GM23248 (cell line): Measurements from ENCODE around the gene CHST12. TPM values are rescaled to one million over a fixed set of nuclear protein-coding genes. Genes with fewer than 3 reads are reported as not detected.

Source experiments
- DNase-seq: peaks from one replicate; pipeline ENCODE4 v3.0.0-alpha.2; 2015
- H2AFZ ChIP-seq: fragments of 200-600 bp; sonication (generic); 2 replicates; pipeline ENCODE4 v1.6.1; 2016; ENCODE audit warnings: antibody characterized with exemption
- H3F3A ChIP-seq: fragments of 200-600 bp; sonication (generic); 2 replicates; pipeline ENCODE4 v1.6.1; 2016; ENCODE audit warnings: mild to moderate bottlenecking, antibody characterized with exemption, mixed run types; ENCODE audit not compliant: insufficient read depth
- H3K27ac ChIP-seq: fragments of 200-600 bp; sonication (generic); 2 replicates; pipeline ENCODE4 v1.5.1; 2016; ENCODE audit warnings: mild to moderate bottlenecking
- H3K27me3 ChIP-seq: fragments of 200-600 bp; sonication (generic); replicated peaks from 2 replicates; pipeline ENCODE4 v1.6.1; 2016; ENCODE audit warnings: mild to moderate bottlenecking; ENCODE audit not compliant: insufficient read depth
- H3K36me3 ChIP-seq: fragments of 200-600 bp; sonication (generic); 2 replicates; pipeline ENCODE4 v1.6.1; 2016; ENCODE audit warnings: low read depth, mild to moderate bottlenecking
- H3K4me1 ChIP-seq: fragments of 200-600 bp; sonication (generic); 2 replicates; pipeline ENCODE4 v1.6.1; 2016; ENCODE audit warnings: mild to moderate bottlenecking; ENCODE audit not compliant: insufficient read depth
- H3K4me2 ChIP-seq: fragments of 200-600 bp; sonication (generic); one replicate; pipeline ENCODE4 v1.6.1; 2016; ENCODE audit warnings: mild to moderate bottlenecking; ENCODE audit not compliant: unreplicated experiment
- H3K4me3 ChIP-seq: fragments of 200-600 bp; sonication (generic); 2 replicates; pipeline ENCODE4 v1.5.1; 2016; ENCODE audit warnings: mild to moderate bottlenecking
- H3K79me2 ChIP-seq: fragments of 200-600 bp; sonication (generic); 2 replicates; pipeline ENCODE4 v1.6.1; 2016; ENCODE audit warnings: mild to moderate bottlenecking; ENCODE audit not compliant: insufficient read depth
- H3K9ac ChIP-seq: fragments of 200-600 bp; sonication (generic); 2 replicates; pipeline ENCODE4 v1.6.1; 2016; ENCODE audit warnings: mild to moderate bottlenecking
- H3K9me2 ChIP-seq: fragments of 200-600 bp; sonication (generic); 2 replicates; pipeline ENCODE4 v1.6.1; 2016; ENCODE audit warnings: mixed run types, mild to moderate bottlenecking, moderate library complexity; ENCODE audit not compliant: insufficient read depth
- H3K9me3 ChIP-seq: fragments of 200-600 bp; sonication (generic); one replicate; pipeline ENCODE4 v1.6.1; 2017; ENCODE audit warnings: low read depth
- H4K20me1 ChIP-seq: fragments of 200-600 bp; sonication (generic); 2 replicates; pipeline ENCODE4 v1.6.0; 2016; ENCODE audit not compliant: insufficient read depth
- EZH2 ChIP-seq: fragments of 200-600 bp; sonication (generic); IDR thresholded peaks from 2 replicates; pipeline ENCODE4 v1.6.1; 2018; ENCODE audit warnings: antibody characterized with exemption, mild to moderate bottlenecking; ENCODE audit not compliant: insufficient read depth, poor library complexity, severe bottlenecking
- EZH2phosphoT487 ChIP-seq: fragments of 200-600 bp; sonication (generic); IDR thresholded peaks from 2 replicates; pipeline ENCODE4 v1.6.1; 2018; ENCODE audit warnings: antibody characterized with exemption, moderate library complexity, mild to moderate bottlenecking, low read depth; ENCODE audit not compliant: insufficient read depth
- WGBS, 2 experiments: methylation state at CpG; one replicate each; pipeline ENCODE4 v1.1.6; 2015 to 2017; ENCODE audit warnings: low lambda C conversion rate in 2 of 2, low coverage in 1 of 2; ENCODE audit errors: missing lambda C conversion rate in 2 of 2; 5-methylcytosine and 5-hydroxymethylcytosine counted together
- in situ Hi-C: fragments of 300-500 bp; cut with MboI; formaldehyde crosslinking; loops from 2 replicates; pipeline ENCODE4 v1.15.0; 2020
- polyA plus RNA-seq: library from polyadenylated mRNA; unstranded; fragments of >200 nt; fragmentation: Nextera tagmentation; extraction: Ambion mirVana; gene quantifications from 2 replicates; pipeline ENCODE4 v1.2.1, GENCODE V29; 2016
- total RNA-seq: library from RNA; depleted of rRNA; stranded (reverse); fragments of >200 nt; shearing (Covaris generic); gene quantifications from 2 replicates; pipeline ENCODE4 v1.2.3, GENCODE V29; 2014

CHST12 gene
- total and polyA plus RNA-seq, 2 experiments from 2014 or later: 10.6 to 33.7 TPM

- H3K79me2 ChIP-seq: no peaks in the 10 kb centered on the region
- H3K27ac ChIP-seq: no peak overlapping the region
- no peak overlapping the region for H3K4me3 ChIP-seq
- no peaks in the 10 kb centered on the region for H4K20me1 ChIP-seq
- TF ChIP-seq EZH2 (no peak), EZH2phosphoT487 (no peak)
- no peak overlapping the region for H2AFZ ChIP-seq
- H3K27me3 ChIP-seq: no peaks in the 10 kb centered on the region
- peak; percentile 42 for DNase-seq
- in situ Hi-C loops: no loop called here
- H3K4me2 ChIP-seq: no peak overlapping the region
- no peak overlapping the region for H3K9ac ChIP-seq
- peaks cover 2% of the 10 kb centered on the region; the same call in 1 of the 2 replicates for H3F3A ChIP-seq
- WGBS, 2 experiments: 75 to 80% methylated on average over 9 to 10 of the region's 10 CpGs
- no peaks in the 10 kb centered on the region for H3K9me2 ChIP-seq
- peaks cover 17% of the 10 kb centered on the region for H3K4me1 ChIP-seq
- no peaks in the 10 kb centered on the region for H3K9me3 ChIP-seq
- H3K36me3 ChIP-seq: no peaks in the 10 kb centered on the region
Measured at GRCh38 chr7:2482725-2483451, 79.5 kb downstream of the CHST12 start.

DNA sequence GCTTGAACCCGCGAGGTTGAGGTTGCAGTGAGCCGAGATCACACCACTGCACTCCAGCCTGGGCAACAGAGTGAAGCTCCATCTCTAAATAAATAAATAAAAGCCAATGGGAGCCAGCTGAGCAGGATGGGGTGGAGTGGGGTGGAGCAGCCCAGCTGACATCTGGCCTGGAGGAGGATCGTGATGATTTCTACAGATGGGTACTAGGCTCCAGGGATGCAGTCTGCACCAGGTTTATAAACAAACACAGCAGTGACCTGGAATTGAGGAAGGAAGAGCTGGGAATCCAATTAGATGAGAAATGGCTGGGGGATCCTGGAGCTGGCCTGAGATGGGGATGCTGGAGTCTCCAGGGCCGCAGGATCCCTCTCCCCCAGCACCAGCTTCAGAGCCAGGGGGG is 80.1 kb downstream of the CHST12 start:
- Histone ChIP-seq H3K9me2 (no peaks in the 10 kb centered on the region), H3K4me1 (peaks cover 17% of the 10 kb centered on the region), H2AFZ (no peak overlapping the region), H4K20me1 (no peaks in the 10 kb centered on the region), H3K4me3 (no peak overlapping the region), H3K9me3 (no peaks in the 10 kb centered on the region), H3K27ac (no peak overlapping the region), H3K27me3 (no peaks in the 10 kb centered on the region), H3K9ac (no peak overlapping the region), H3K36me3 (no peaks in the 10 kb centered on the region), H3F3A (peaks cover 8% of the 10 kb centered on the region; the same call in 1 of the 2 replicates), H3K4me2 (no peak overlapping the region), H3K79me2 (no peaks in the 10 kb centered on the region)
- no peak for DNase-seq
- WGBS, 2 experiments: 47 to 52% methylated on average over 5 of the region's 5 CpGs
- in situ Hi-C loops: no loop called here
- TF ChIP-seq EZH2: no peak
- TF ChIP-seq EZH2phosphoT487: no peak

- TF ChIP-seq EZH2phosphoT487 (no peak), EZH2 (no peak)
- peaks cover 15% of the 10 kb centered on the region for H3K4me1 ChIP-seq
- H3K4me2 ChIP-seq: no peak overlapping the region
- in situ Hi-C loops: no loop called here
- H4K20me1 ChIP-seq: no peaks in the 10 kb centered on the region
- H3K9ac ChIP-seq: no peak overlapping the region
- H3K9me3 ChIP-seq: no peaks in the 10 kb centered on the region
- no peaks in the 10 kb centered on the region for H3K36me3 ChIP-seq
- H3K4me3 ChIP-seq: no peak overlapping the region
- no peaks in the 10 kb centered on the region for H3K79me2 ChIP-seq
- H3K9me2 ChIP-seq: no peaks in the 10 kb centered on the region
- H3F3A ChIP-seq: peaks cover 8% of the 10 kb centered on the region; the same call in 1 of the 2 replicates
- no peak overlapping the region for H2AFZ ChIP-seq
- DNase-seq: no peak
- WGBS, 2 experiments: 75 to 88% methylated on average over 11 to 12 of the region's 12 CpGs
- H3K27ac ChIP-seq: no peak overlapping the region
- no peaks in the 10 kb centered on the region for H3K27me3 ChIP-seq
Measured at GRCh38 chr7:2484868-2485267, 81.5 kb downstream of the CHST12 start.

GRCh38 chr7:2487586-2488271 is 84.3 kb downstream of the CHST12 start:
- Histone ChIP-seq H3K4me2 (peak overlapping the region; percentile 19), H3K27me3 (no peaks in the 10 kb centered on the region), H3K27ac (no peak overlapping the region), H3K36me3 (no peaks in the 10 kb centered on the region), H3K9me3 (no peaks in the 10 kb centered on the region), H3K9me2 (no peaks in the 10 kb centered on the region), H3K79me2 (no peaks in the 10 kb centered on the region), H3K4me3 (no peak overlapping the region), H3K9ac (peak overlapping the region; percentile 18; the same call in 1 of the 2 replicates), H3K4me1 (peaks cover 15% of the 10 kb centered on the region), H2AFZ (no peak overlapping the region), H4K20me1 (no peaks in the 10 kb centered on the region), H3F3A (peaks cover 8% of the 10 kb centered on the region; the same call in 1 of the 2 replicates)
- 15 to 23% methylated on average over 8 to 11 of the region's 14 CpGs for WGBS, 2 experiments
- in situ Hi-C loops: no loop called here
- no peak for DNase-seq
- TF ChIP-seq EZH2phosphoT487 (no peak), EZH2 (no peak)
